Embryonic facial prominence (tissue), 1 donor: ENCODE results near the gene PDE8B.

Experiments used
- DNase-seq: peaks from one replicate; pipeline ENCODE4 v3.0.0-alpha.2; 2016; ENCODE audit errors: extremely low spot score

PDE8B gene

DNA sequence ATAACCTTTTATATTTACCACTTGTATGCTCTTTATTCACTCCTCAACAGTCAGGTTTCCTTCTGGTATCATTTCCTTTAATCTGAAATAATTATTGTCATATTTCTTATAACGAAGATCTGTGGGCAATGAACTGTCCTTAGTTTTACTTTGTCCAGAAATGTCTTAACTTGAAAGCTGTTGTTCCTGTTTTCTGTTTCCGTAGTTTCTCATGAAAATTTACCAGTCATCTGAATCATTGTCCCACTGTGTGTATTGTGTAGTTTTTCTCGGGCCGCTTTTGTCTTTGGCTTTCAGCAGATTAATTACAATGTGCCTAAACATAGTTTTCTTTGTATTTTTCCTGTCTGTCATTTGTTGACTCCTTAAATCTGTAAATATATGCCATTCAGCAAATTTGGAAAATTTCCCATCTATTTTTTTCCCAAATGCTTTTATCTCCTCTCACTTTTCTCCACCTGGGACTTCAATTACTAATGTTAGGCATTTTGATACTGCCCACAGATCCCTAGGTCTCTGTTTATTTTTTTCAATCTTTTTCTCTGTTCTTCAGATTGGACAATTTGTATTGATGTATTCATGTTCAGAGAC lies 74.9 kb downstream of the PDE8B start:
- no peak for DNase-seq

- no peak for DNase-seq
Observed at GRCh38 chr5:77292026-77292757, 81.7 kb downstream of the PDE8B start.

- no peak for DNase-seq
Observed at GRCh38 chr5:77294185-77294584, 83.7 kb downstream of the PDE8B start.

DNA sequence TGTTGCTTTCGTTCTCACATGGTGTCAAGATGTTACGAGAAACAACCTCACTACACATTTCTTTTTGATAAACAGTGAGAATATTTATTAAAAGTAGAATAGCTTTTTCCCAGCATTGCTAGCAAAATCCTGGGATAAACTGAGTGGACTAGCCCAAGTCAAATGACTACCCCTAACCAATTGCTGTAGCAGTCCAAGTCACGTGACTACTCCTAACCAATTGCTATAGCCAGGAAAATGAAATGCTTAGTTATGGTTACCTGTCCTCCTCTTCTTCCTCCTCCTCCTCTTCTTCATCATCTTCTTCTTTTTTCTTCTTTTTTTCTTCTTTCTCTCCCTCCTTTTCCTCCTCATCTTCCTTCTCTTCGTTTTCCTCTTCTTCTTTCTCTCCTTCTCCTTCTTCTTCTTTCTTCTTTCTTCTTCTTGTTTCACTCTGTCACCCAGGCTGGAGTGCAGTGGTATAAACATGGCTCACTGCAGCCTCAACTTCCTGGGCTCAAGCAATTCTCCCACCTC lies 85.4 kb downstream of the PDE8B start:
- no peak for DNase-seq

- no peak for DNase-seq
Observed at GRCh38 chr5:77298146-77298545, 87.7 kb downstream of the PDE8B start.

GRCh38 chr5:77300451-77300850 lies 90.0 kb downstream of the PDE8B start:
- DNase-seq: no peak

DNA sequence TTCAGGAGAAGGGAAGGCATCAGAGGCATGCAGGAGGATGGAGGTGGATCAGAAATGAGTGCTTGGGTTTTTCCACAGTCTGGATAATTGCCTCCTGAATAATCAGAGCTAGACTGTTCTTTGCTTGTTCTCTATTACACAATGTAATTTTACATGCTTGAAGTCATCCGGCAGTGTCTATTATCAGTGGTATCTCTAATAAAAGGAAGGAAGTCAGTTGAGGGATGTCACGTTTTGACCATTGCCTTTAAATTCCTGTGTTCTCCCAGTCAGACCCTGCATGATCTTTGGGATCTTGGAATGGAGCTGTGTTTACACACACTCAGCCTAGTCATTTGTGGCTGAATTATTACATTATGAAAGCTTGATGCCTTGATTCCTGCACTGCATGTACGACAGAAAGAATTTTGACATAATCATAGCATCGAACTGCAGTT lies 91.0 kb downstream of the PDE8B start:
- no peak for DNase-seq

DNA sequence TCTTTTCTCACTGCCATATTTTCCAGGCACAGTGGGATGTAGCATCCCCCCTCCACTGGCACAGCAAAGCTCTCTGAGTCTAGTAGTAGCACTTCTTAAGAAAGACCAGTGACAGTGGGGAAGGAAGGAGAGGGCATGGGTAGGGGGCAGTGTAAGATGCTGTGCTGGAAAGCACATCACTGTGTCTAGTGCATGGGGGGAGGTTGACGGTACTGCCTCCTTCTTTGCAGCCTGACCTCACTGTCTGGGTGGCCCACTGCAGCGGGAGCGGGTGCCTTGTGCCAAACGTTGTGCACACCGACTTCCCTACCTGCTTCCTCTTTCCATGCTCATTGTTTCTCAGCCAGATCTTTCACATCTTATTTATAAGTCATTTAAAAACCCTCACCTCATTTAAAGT lies 91.8 kb downstream of the PDE8B start:
- no peak for DNase-seq

DNA sequence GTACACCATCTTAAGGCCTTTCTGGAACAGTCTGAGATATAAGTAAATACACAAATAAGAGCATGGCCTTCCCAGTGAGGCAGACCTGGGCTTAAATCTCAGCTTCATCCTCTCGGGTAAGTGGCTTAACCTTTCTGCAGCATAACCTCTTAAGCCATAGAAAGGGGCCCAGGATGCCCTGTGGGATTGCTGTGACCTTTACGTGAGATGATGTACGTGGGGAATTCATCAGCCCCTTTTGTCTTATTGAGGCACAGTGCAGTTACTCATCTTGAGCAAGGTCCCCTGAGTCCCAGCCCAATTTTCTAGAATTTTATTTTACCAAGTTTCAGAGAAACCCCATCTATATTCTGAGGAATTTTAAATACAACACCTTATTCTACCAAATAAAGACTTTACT lies 92.2 kb downstream of the PDE8B start:
- no peak for DNase-seq

GRCh38 chr5:77304388-77304787 lies 93.9 kb downstream of the PDE8B start:
- DNase-seq: no peak

DNA sequence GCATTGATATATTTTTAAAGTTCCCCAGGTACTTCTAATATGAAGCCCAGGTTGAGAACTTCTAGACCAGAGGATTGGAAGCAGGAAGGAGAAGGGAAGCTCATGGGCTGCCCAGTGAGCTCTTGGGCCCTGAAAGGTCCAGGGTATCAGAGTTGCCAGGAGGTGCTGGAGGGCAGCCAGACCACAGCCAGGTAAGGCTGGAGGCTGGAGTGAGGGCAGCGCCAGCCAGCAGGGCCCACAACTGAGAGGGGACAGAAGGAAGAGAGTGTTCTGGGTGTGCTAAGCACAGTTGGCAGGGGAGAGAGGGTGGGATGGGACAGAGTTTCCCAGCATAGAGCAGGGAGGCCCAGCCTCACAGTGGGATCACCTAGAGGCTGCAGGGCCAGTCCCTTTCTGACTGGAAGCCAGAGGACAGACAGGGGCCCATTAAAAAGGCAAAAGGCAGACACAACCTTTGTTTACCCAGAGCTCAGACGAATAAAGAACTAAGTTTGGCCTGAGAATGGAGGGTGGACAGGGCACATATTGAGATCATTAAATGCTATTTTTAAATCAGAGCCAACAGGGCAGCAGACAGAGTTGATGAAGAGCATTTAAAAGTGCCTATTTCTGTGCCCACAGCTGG lies 94.9 kb downstream of the PDE8B start:
- no peak for DNase-seq

GRCh38 chr5:77305956-77306355 lies 95.5 kb downstream of the PDE8B start:
- DNase-seq: no peak

DNA sequence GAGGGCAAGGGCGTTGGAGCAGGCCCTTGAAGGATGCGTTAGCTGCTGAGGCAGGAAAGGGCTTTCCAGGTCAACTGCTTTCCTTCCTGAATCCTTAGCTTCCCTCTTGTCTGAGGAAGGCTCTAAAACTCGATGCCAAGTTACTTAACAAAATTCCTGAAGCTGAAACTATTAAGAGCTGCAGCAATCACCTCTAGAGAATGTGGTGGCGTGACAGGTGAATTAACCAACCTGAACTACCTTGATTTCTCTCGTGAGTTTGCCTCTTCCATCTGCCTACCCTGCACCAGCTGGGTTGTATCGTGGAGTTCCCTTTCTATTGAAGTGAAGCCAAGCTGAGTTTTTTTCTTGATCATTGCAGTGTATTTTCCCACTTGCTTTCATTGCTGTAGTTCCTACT lies 96.1 kb downstream of the PDE8B start:
- no peak for DNase-seq

GRCh38 chr5:77308154-77308960 lies 97.9 kb downstream of the PDE8B start:
- DNase-seq: no peak

- no peak for DNase-seq
Observed at GRCh38 chr5:77309140-77309539, 98.7 kb downstream of the PDE8B start.

GRCh38 chr5:77310494-77311213 lies 100.2 kb downstream of the PDE8B start:
- no peak for DNase-seq

DNA sequence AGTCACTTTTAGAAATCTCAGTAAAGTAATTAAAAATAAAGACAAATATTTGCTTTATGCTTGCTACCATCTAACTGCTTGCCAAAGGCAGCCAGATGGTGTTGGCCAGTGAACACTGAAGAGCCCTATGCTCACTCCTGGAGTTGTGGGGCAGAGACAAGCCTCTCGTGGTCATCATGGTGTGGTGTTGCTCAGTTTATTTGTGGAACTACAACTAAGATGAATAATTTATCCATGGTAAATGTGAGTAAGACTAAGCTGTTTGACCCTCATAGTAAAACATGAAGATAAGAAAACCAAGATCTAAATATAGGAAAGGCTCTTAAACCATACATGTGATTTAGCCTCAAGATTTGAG lies 100.7 kb downstream of the PDE8B start:
- DNase-seq: no peak

DNA sequence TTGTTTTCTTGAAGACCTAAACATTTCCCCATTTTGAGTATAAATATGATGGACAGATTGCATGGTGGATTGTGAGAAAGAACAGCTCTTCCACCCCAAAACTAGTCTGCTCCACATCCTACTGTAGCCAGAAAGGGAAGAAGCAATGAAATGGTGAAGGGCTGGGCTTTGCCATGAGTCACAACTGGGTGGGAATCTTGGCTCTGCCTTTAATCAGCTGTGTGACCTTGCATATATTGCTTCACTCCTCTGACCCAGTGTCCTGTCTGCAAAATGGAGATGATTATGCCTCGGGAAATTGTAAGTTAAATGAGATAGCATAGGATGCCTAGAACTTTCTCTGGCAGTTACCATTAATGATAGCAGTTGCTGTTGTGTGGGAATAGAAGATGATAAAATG lies 101.9 kb downstream of the PDE8B start:
- DNase-seq: no peak

DNA sequence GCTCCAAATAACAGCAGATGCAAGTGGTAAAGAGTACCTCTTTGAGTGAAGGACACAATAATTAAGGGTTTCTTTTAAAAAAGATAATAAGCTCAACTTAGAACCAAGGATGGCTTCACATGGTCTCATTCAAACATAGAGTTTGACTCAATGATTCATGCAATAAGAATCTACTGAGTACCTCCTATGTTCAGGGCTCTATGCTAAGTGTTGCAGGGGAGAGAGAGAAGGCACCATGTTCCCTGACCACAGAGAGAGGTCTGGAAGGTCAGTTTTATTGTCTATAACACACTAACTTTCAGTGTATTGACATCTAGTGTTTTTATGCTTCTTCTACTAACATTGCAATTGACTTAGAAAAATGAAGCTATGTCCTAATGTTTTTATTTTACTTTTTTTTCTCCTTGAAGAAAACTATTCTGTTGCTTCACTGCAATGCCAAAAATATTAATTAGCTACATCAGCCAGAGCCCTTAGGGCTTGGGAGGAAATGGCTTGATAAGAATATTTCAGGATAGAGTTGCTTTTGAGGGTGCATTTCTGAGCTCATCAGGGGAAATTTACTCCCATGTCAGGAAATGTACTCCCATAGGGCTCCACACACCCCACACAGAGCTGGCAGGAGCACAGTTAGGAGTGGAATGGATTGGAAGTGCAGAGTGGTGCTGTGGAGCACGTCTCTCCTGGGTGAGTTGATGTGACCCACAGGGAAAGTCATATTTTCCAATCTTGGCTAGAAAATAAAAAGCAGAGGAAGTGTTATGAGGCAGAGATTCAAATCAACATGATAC lies 106.6 kb downstream of the PDE8B start:
- DNase-seq: no peak

GRCh38 chr5:77318060-77318459 lies 107.6 kb downstream of the PDE8B start:
- no peak for DNase-seq
